HCT116 (cell line): ENCODE data around the gene MAP4. TPM values are rescaled to one million over a fixed set of nuclear protein-coding genes. Genes with fewer than 3 reads are reported as not detected.

Source experiments
- ATAC-seq: fragments of 200-7000 bp; cut with Tn5 transposase; 2 replicates; pipeline ENCODE4 v1.9.1; 2020; ENCODE audit warnings: mild to moderate bottlenecking, moderate library complexity
- BruUV-seq: library from RNA; stranded (reverse); fragments of 400-500 nt; replicated peaks from 2 replicates; lab custom pipeline; 2021; lab: Mats Ljungman, UMichigan
- CTCF ChIA-PET: fragments of 300-600 bp; sonication (Branson Sonifier 250); formaldehyde crosslinking; loops from one replicate; lab custom pipeline; 2021; ENCODE audit warnings: antibody characterized with exemption; lab: Charles Lee
- POLR2A ChIA-PET: fragments of 300-600, 350-600 bp; sonication (Branson Sonifier 250); formaldehyde crosslinking; loops from one replicate; lab custom pipeline; 2021; ENCODE audit warnings: antibody characterized with exemption; lab: Charles Lee
- RAD21 ChIA-PET, 2 experiments: fragments of 300-600 bp; sonication (Branson Sonifier 250); formaldehyde crosslinking; loops; one replicate each; lab custom pipeline; 2023; ENCODE audit warnings: low total read pairs in 2 of 2; ENCODE audit not compliant: uncharacterized antibody in 2 of 2, unreplicated experiment in 2 of 2, low non-redundant PET in 1 of 2; lab: Charles Lee
- DNase-seq: peaks from one replicate; pipeline ENCODE4 v3.0.0-alpha.2; 2010; ENCODE audit warnings: low read depth, low spot score
- H2AFZ ChIP-seq: fragments of 200-600 bp; shearing (Covaris generic), sonication (generic); 2 replicates; pipeline ENCODE4 v1.6.1; 2017; ENCODE audit warnings: low read depth, mixed run types, mixed read lengths, antibody characterized with exemption, low read length; ENCODE audit not compliant: poor library complexity, severe bottlenecking
- H3K27ac ChIP-seq: 2 replicates; pipeline ENCODE4 v1.5.1; 2012; ENCODE audit warnings: low read depth, low read length
- H3K27me3 ChIP-seq: fragments of 200-600 bp; sonication (generic); 2 replicates; pipeline ENCODE4 v1.6.1; 2016; ENCODE audit warnings: mixed run types, low read length, mixed read lengths; ENCODE audit not compliant: insufficient read depth
- H3K36me3 ChIP-seq, 2 experiments: fragments of 200-500 bp in 1 of 2; fragments of 200-600 bp in 1 of 2; sonication (Bioruptor generic) in 1 of 2; sonication (generic) in 1 of 2; 2 replicates each; pipeline versions ENCODE4 v1.5.1 to v1.6.1; 2014 to 2016; ENCODE audit warnings: low read length in 2 of 2, inconsistent platforms in 1 of 2, mixed read lengths in 1 of 2, mixed run types in 1 of 2; ENCODE audit not compliant: insufficient read depth in 2 of 2, control insufficient read depth in 1 of 2
- H3K4me1 ChIP-seq, 2 experiments: fragments of 200-600 bp in 1 of 2; sonication (generic) in 1 of 2; 2 replicates each; pipeline versions ENCODE4 v1.5.1 to v1.6.1; 2012 to 2017; ENCODE audit warnings: low read length in 2 of 2, inconsistent platforms in 1 of 2, mild to moderate bottlenecking in 1 of 2, mixed read lengths in 1 of 2, mixed run types in 1 of 2, moderate library complexity in 1 of 2; ENCODE audit not compliant: insufficient read depth in 2 of 2, control insufficient read depth in 1 of 2
- H3K4me2 ChIP-seq: fragments of 200-600 bp; sonication (generic); 2 replicates; pipeline ENCODE4 v1.6.1; 2017; ENCODE audit warnings: mixed run types, low read length, mixed read lengths
- H3K4me3 ChIP-seq, 2 experiments: fragments of 200-600 bp in 1 of 2; sonication (generic) in 1 of 2; replicated peaks in 1 of 2; 2 replicates each; pipeline ENCODE4 v1.5.1; 2011 to 2016; ENCODE audit warnings: low read length in 2 of 2, control low read depth in 1 of 2, low read depth in 1 of 2, mild to moderate bottlenecking in 1 of 2, mixed read lengths in 1 of 2, mixed run types in 1 of 2
- H3K79me2 ChIP-seq: fragments of 200-600 bp; sonication (generic); 2 replicates; pipeline ENCODE4 v1.6.1; 2017; ENCODE audit warnings: mild to moderate bottlenecking, mixed run types, low read length, moderate library complexity, mixed read lengths; ENCODE audit not compliant: insufficient read depth
- H3K9ac ChIP-seq: fragments of 200-600 bp; sonication (generic); 2 replicates; pipeline ENCODE4 v1.6.1; 2016; ENCODE audit warnings: low read length, mixed read lengths
- H3K9me2 ChIP-seq: fragments of 200-600 bp; sonication (generic), shearing (Covaris generic); 2 replicates; pipeline ENCODE4 v1.6.1; 2017; ENCODE audit warnings: mixed run types, mild to moderate bottlenecking, moderate library complexity; ENCODE audit not compliant: insufficient read depth
- H3K9me3 ChIP-seq, 2 experiments: fragments of 200-500 bp in 1 of 2; fragments of 200-600 bp in 1 of 2; sonication (Bioruptor generic) in 1 of 2; sonication (generic) in 1 of 2; 2 replicates each; pipeline ENCODE4 v1.6.1; 2014 to 2017; ENCODE audit warnings: low read length in 2 of 2, mixed read lengths in 2 of 2, inconsistent platforms in 1 of 2, low read depth in 1 of 2, mild to moderate bottlenecking in 1 of 2, mixed run types in 1 of 2, moderate library complexity in 1 of 2; ENCODE audit not compliant: control insufficient read depth in 1 of 2, insufficient read depth in 1 of 2
- H4K20me1 ChIP-seq: fragments of 200-600 bp; sonication (generic), shearing (Covaris generic); 2 replicates; pipeline ENCODE4 v1.6.1; 2017; ENCODE audit warnings: mixed run types, mild to moderate bottlenecking, moderate library complexity; ENCODE audit not compliant: insufficient read depth
- CBX3 ChIP-seq: IDR thresholded peaks from 2 replicates; pipeline ENCODE4 v1.6.1; 2012; ENCODE audit warnings: low read depth
- CEBPB ChIP-seq: IDR thresholded peaks from 2 replicates; pipeline ENCODE4 v1.6.1; 2012; ENCODE audit warnings: low read depth
- CTCF ChIP-seq, 3 experiments: fragments of 200-600 bp in 1 of 3; sonication (generic) in 1 of 3; IDR thresholded peaks in 2 of 3; conservative IDR thresholded peaks in 1 of 3; 2 replicates each; pipeline ENCODE4 v1.5.1; 2012 to 2017; ENCODE audit warnings: low read depth in 2 of 3, low read length in 2 of 3, antibody characterized with exemption in 1 of 3, borderline replicate concordance in 1 of 3, control low read depth in 1 of 3, mild to moderate bottlenecking in 1 of 3, mixed read lengths in 1 of 3, mixed run types in 1 of 3, moderate library complexity in 1 of 3; ENCODE audit not compliant: insufficient read depth in 1 of 3
- EZH2 ChIP-seq: fragments of 200-600 bp; sonication (generic); IDR thresholded peaks from 2 replicates; pipeline ENCODE4 v1.6.1; 2017; ENCODE audit warnings: antibody characterized with exemption, mixed run types
- POLR2AphosphoS5 ChIP-seq: IDR thresholded peaks from 2 replicates; pipeline ENCODE4 v1.6.1; 2011; ENCODE audit warnings: mild to moderate bottlenecking, low read depth, low read length, moderate library complexity
- RAD21 ChIP-seq: IDR thresholded peaks from 2 replicates; pipeline ENCODE4 v1.6.1; 2012; ENCODE audit warnings: low read depth, mild to moderate bottlenecking
- SIN3A ChIP-seq: IDR thresholded peaks from 2 replicates; pipeline ENCODE4 v1.6.1; 2012; ENCODE audit warnings: low read depth
- SRF ChIP-seq: IDR thresholded peaks from 2 replicates; pipeline ENCODE4 v1.6.1; 2012; ENCODE audit warnings: low read depth
- TCF7L2 ChIP-seq: IDR thresholded peaks from 2 replicates; pipeline ENCODE4 v1.7.0; 2011; ENCODE audit warnings: borderline replicate concordance, inconsistent platforms; ENCODE audit not compliant: insufficient read depth, insufficient read length; ENCODE audit errors: extremely low read depth
- ZNF274 ChIP-seq: fragments of 200-500 bp; sonication (Bioruptor generic); IDR thresholded peaks from 2 replicates; pipeline ENCODE4 v1.6.1; 2014; ENCODE audit warnings: mild to moderate bottlenecking, low read depth, low read length, inconsistent platforms
- intact Hi-C: fragments of 100-400 bp; cut with micrococcal nuclease; formaldehyde crosslinking; loops from 2 replicates; pipeline ENCODE4 v1.10.0; 2022
- total RNA-seq: library from RNA; stranded (reverse); gene quantifications from one replicate; pipeline ENCODE4 v1.2.1, GENCODE V29; 2021; ENCODE audit not compliant: unreplicated experiment
- TF ChIP-seq, protein P1 (sequence below): IDR thresholded peaks from 2 replicates; pipeline ENCODE4 v1.6.1; 2012; ENCODE audit warnings: low read depth
- TF ChIP-seq, protein P2 (sequence below): IDR thresholded peaks from 2 replicates; pipeline ENCODE4 v1.6.1; 2012

The MAP4 gene
- total RNA-seq, 1 experiment from 2014 or later, result 200 TPM

DNA sequence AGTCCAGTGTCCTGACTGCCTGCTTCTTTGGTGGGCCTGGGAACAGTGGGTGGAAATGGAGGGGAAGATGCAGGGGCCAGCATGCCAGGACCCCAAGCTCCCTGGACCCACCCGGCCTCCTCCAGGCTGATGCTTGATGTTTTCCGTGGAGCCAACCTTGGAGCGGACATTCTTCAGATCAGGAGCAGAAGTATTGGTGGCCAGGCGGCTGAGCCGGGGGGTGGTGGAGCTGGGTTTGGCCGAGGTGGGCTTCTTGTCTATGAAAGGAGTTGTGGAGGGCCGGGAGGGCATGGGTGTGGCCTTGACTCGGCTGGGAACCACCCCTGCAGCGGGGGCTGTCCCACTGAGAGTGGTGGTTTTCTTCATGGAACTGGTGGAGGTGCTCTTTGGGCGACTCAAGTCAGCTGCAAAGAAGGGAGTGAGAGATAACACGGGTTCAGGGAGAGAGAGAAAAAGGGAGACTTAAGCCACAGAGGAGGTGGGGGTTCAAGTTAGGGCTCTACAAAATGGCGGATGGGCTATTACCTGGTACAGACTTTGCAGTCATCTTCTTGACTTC lies 145.4 kb downstream of the MAP4 start (continued):
- TF ChIP-seq, protein P1, sequence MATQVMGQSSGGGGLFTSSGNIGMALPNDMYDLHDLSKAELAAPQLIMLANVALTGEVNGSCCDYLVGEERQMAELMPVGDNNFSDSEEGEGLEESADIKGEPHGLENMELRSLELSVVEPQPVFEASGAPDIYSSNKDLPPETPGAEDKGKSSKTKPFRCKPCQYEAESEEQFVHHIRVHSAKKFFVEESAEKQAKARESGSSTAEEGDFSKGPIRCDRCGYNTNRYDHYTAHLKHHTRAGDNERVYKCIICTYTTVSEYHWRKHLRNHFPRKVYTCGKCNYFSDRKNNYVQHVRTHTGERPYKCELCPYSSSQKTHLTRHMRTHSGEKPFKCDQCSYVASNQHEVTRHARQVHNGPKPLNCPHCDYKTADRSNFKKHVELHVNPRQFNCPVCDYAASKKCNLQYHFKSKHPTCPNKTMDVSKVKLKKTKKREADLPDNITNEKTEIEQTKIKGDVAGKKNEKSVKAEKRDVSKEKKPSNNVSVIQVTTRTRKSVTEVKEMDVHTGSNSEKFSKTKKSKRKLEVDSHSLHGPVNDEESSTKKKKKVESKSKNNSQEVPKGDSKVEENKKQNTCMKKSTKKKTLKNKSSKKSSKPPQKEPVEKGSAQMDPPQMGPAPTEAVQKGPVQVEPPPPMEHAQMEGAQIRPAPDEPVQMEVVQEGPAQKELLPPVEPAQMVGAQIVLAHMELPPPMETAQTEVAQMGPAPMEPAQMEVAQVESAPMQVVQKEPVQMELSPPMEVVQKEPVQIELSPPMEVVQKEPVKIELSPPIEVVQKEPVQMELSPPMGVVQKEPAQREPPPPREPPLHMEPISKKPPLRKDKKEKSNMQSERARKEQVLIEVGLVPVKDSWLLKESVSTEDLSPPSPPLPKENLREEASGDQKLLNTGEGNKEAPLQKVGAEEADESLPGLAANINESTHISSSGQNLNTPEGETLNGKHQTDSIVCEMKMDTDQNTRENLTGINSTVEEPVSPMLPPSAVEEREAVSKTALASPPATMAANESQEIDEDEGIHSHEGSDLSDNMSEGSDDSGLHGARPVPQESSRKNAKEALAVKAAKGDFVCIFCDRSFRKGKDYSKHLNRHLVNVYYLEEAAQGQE, result no peak
- TF ChIP-seq ZNF274, result no peak

GRCh38 chr3:47870156-47870555 lies 146.1 kb downstream of the MAP4 start:
- ChIA-PET POLR2A (no interaction called here), CTCF (no interaction called here), RAD21 (no interaction called here)
- DNase-seq (no peak), ATAC-seq (no peak)
- Histone ChIP-seq H3K27me3 (no peaks in the 10 kb centered on the region), H3K79me2 (no peaks in the 10 kb centered on the region), H2AFZ (no peak overlapping the region), H3K4me1 (no peaks in the 10 kb centered on the region), H3K9me3 (no peaks in the 10 kb centered on the region), H3K27ac (no peak overlapping the region), H4K20me1 (no peaks in the 10 kb centered on the region), H3K36me3 (peaks cover 21 to 51% of the 10 kb centered on the region in 2 experiments; a peak in 3 of 4 replicates), H3K4me2 (no peak overlapping the region), H3K9ac (no peak overlapping the region), H3K4me3 (no peak overlapping the region), H3K9me2 (no peaks in the 10 kb centered on the region)
- no TSS peak for BruUV-seq
- TF ChIP-seq SRF (no peak), TCF7L2 (no peak), CBX3 (no peak), POLR2AphosphoS5 (no peak), EZH2 (no peak), ZNF274 (no peak), CTCF (IDR thresholded peaks at IDR 0.05 in 2 of 3, conservative IDR thresholded peaks at IDR 0.05 in 1 of 3; ENCODE audit: borderline replicate concordance in 1 of 3, insufficient read depth in 1 of 3, low read depth in 2 of 3, low read length in 2 of 3) (no peak), SIN3A (no peak), CEBPB (no peak), RAD21 (no peak)
- TF ChIP-seq, protein P2, sequence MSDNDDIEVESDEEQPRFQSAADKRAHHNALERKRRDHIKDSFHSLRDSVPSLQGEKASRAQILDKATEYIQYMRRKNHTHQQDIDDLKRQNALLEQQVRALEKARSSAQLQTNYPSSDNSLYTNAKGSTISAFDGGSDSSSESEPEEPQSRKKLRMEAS, result no peak
- TF ChIP-seq, all 23 proteins: peak for 0
- intact Hi-C loops, result no loop called here
